HG02610 (cell line): Measurements from ENCODE around the gene DTD1.
A peak's percentile ranks its signal among the peaks of the same experiment; 100 is the strongest.

ENCODE experiments used
- ATAC-seq: cut with Tn5 transposase; IDR thresholded peaks from one replicate; pipeline ENCODE4 v1.9.1; 2021; ENCODE audit warnings: mild to moderate bottlenecking, moderate library complexity; ENCODE audit not compliant: unreplicated experiment

The DTD1 gene

GRCh38 chr20:18701969-18702368 is 114.1 kb downstream of the DTD1 start:
- ATAC-seq, result no peak

GRCh38 chr20:18702736-18703135 is 114.9 kb downstream of the DTD1 start:
- ATAC-seq, result no peak

GRCh38 chr20:18705490-18705889 is 117.6 kb downstream of the DTD1 start:
- no peak for ATAC-seq

- ATAC-seq, result no peak
Measured at GRCh38 chr20:18705910-18706309, 118.1 kb downstream of the DTD1 start.

- no peak for ATAC-seq
Measured at GRCh38 chr20:18712131-18712530, 124.3 kb downstream of the DTD1 start.

- no peak for ATAC-seq
Measured at GRCh38 chr20:18712882-18713281, 125.0 kb downstream of the DTD1 start.

- no peak for ATAC-seq
Measured at GRCh38 chr20:18715564-18715963, 127.7 kb downstream of the DTD1 start.

GRCh38 chr20:18717062-18717461 is 129.2 kb downstream of the DTD1 start:
- no peak for ATAC-seq

- no peak for ATAC-seq
Measured at GRCh38 chr20:18718129-18718528, 130.3 kb downstream of the DTD1 start.

GRCh38 chr20:18719426-18719825 is 131.6 kb downstream of the DTD1 start:
- ATAC-seq, result no peak

GRCh38 chr20:18721551-18722115 is 133.8 kb downstream of the DTD1 start:
- ATAC-seq, result no peak

GRCh38 chr20:18722371-18722770 is 134.5 kb downstream of the DTD1 start:
- no peak for ATAC-seq

GRCh38 chr20:18724077-18724476 is 136.2 kb downstream of the DTD1 start:
- no peak for ATAC-seq

GRCh38 chr20:18724788-18725464 is 137.1 kb downstream of the DTD1 start:
- no peak for ATAC-seq

- no peak for ATAC-seq
Measured at GRCh38 chr20:18727032-18727508, 139.2 kb downstream of the DTD1 start.

GRCh38 chr20:18728165-18728869 is 140.5 kb downstream of the DTD1 start:
- ATAC-seq, result peak; percentile 91

GRCh38 chr20:18728870-18729224 is 141.0 kb downstream of the DTD1 start:
- ATAC-seq, result peak; percentile 28

- ATAC-seq, result no peak
Measured at GRCh38 chr20:18729231-18729825, 141.5 kb downstream of the DTD1 start.

GRCh38 chr20:18731940-18732339 is 144.1 kb downstream of the DTD1 start:
- no peak for ATAC-seq

- no peak for ATAC-seq
Measured at GRCh38 chr20:18734525-18735189, 146.8 kb downstream of the DTD1 start.

- ATAC-seq, result no peak
Measured at GRCh38 chr20:18737140-18737539, 149.3 kb downstream of the DTD1 start.
